A549 (cell line): Measurements from ENCODE around the gene IP6K3. TPM values are rescaled to one million over a fixed set of nuclear protein-coding genes. Genes with fewer than 3 reads are reported as not detected.

Source experiments
- ATAC-seq, 2 experiments: fragments of 200-7000 bp in 1 of 2; fragments of >200 bp in 1 of 2; cut with Nextera tagmentation in 1 of 2; cut with Tn5 transposase in 1 of 2; 3 replicates each; pipeline versions ENCODE4 v1.8.0 to v1.9.1; 2018 to 2020; ENCODE audit warnings: mild to moderate bottlenecking in 1 of 2, moderate library complexity in 1 of 2
- CTCF ChIA-PET: fragments of 300-600 bp; sonication (Branson Sonifier 250); formaldehyde crosslinking; extraction: SDS; loops from one replicate; lab custom pipeline; 2021; ENCODE audit warnings: antibody characterized with exemption, inconsistent platforms; lab: Yijun Ruan, JAX
- POLR2A ChIA-PET: fragments of 350-600 bp; formaldehyde crosslinking; extraction: SDS; loops from one replicate; lab custom pipeline; 2021; ENCODE audit warnings: antibody characterized with exemption, inconsistent platforms; lab: Yijun Ruan, JAX
- DNase-seq, 2 experiments: peaks; one replicate each; pipeline versions ENCODE4 v3.0.0 to v3.0.0-alpha.2; 2011 to 2016; ENCODE audit warnings: low read depth in 1 of 2, low spot score in 1 of 2
- FAIRE-seq: peaks from 2 replicates; lab custom pipeline; 2011; peaks lifted over from hg19 to GRCh38; lab: Jason Lieb, UNC
- H3K27ac ChIP-seq, 2 experiments: fragments of >200 bp; sonication (Bioruptor Twin); formaldehyde crosslinking; 3 replicates each; pipeline ENCODE4 v1.5.1; 2016 to 2017
- H3K4me1 ChIP-seq: fragments of >200 bp; sonication (Bioruptor Twin); formaldehyde crosslinking; 3 replicates; pipeline ENCODE4 v1.6.1; 2016
- H3K4me2 ChIP-seq: fragments of >200 bp; sonication (Bioruptor Twin); formaldehyde crosslinking; 3 replicates; pipeline ENCODE4 v1.6.1; 2016
- H3K4me3 ChIP-seq: fragments of >200 bp; sonication (Bioruptor Twin); formaldehyde crosslinking; 3 replicates; pipeline ENCODE4 v1.5.1; 2016
- H3K9me3 ChIP-seq: fragments of >200 bp; sonication (Bioruptor Twin); formaldehyde crosslinking; 3 replicates; pipeline ENCODE4 v1.6.1; 2016
- BCL3 ChIP-seq: fragments of >200 bp; sonication (Bioruptor Twin); formaldehyde crosslinking; IDR thresholded peaks from 3 replicates; pipeline ENCODE4 v1.6.1; 2016
- CBX2 ChIP-seq: fragments of 200-600 bp; sonication (generic); IDR thresholded peaks from 2 replicates; pipeline ENCODE4 v1.6.1; 2016; ENCODE audit warnings: low read depth, mild to moderate bottlenecking, borderline replicate concordance
- CBX8 ChIP-seq: fragments of 200-600 bp; sonication (generic); IDR thresholded peaks from 2 replicates; pipeline ENCODE4 v1.6.1; 2016
- CTCF ChIP-seq: fragments of >200 bp; sonication (Bioruptor Twin); formaldehyde crosslinking; IDR thresholded peaks from 3 replicates; pipeline ENCODE4 v1.5.1; 2016
- E2F6 ChIP-seq: IDR thresholded peaks from 2 replicates; pipeline ENCODE4 v1.6.1; 2012; ENCODE audit warnings: low read depth, borderline replicate concordance
- EHF ChIP-seq: fragments of 250-450 bp; sonication (Bioruptor Pico); IDR thresholded peaks from 2 replicates; pipeline ENCODE4 v1.5.0; 2020; ENCODE audit warnings: mild to moderate bottlenecking
- ELK1 ChIP-seq: fragments of 150-350 bp; IDR thresholded peaks from 2 replicates; pipeline ENCODE4 v1.6.1; 2014; ENCODE audit warnings: low read depth, mild to moderate bottlenecking, low read length
- EP300 ChIP-seq, 2 experiments: fragments of >200 bp; sonication (Bioruptor Twin); formaldehyde crosslinking; IDR thresholded peaks; 2 replicates in 1 of 2; 3 replicates in 1 of 2; pipeline ENCODE4 v1.6.1; 2016 to 2017
- HEYL ChIP-seq: fragments of 250-450 bp; sonication (Bioruptor Pico); IDR thresholded peaks from 2 replicates; pipeline ENCODE4 v1.8.0; 2021; ENCODE audit warnings: mild to moderate bottlenecking, moderate library complexity
- HOXA7 ChIP-seq: fragments of 250-450 bp; sonication (Bioruptor Pico); IDR thresholded peaks from 2 replicates; pipeline ENCODE4 v1.5.0; 2020; ENCODE audit warnings: mild to moderate bottlenecking, moderate library complexity
- HOXB13 ChIP-seq: fragments of 250-450 bp; sonication (Bioruptor Pico); IDR thresholded peaks from 2 replicates; pipeline ENCODE4 v1.5.0; 2020; ENCODE audit warnings: low read depth, mild to moderate bottlenecking, moderate library complexity
- JUNB ChIP-seq: fragments of >200 bp; sonication (Bioruptor Twin); formaldehyde crosslinking; IDR thresholded peaks from 2 replicates; pipeline ENCODE4 v1.6.1; 2016
- KDM5A ChIP-seq: fragments of 200-600 bp; sonication (generic); IDR thresholded peaks from 2 replicates; pipeline ENCODE4 v1.6.1; 2016; ENCODE audit warnings: antibody characterized with exemption, mild to moderate bottlenecking
- MAFK ChIP-seq: fragments of 450-650 bp; IDR thresholded peaks from 2 replicates; pipeline ENCODE4 v1.6.1; 2014; ENCODE audit not compliant: partially characterized antibody
- MYC ChIP-seq: IDR thresholded peaks from 2 replicates; pipeline ENCODE4 v1.6.1; 2012; ENCODE audit warnings: mild to moderate bottlenecking, inconsistent platforms, low read length, improper control_type of control experiment, borderline replicate concordance
- NFE2L2 ChIP-seq: fragments of 150-350 bp; conservative IDR thresholded peaks from 2 replicates; pipeline ENCODE4 v1.6.1; 2014; ENCODE audit warnings: low read length
- PBX3 ChIP-seq: IDR thresholded peaks from 2 replicates; pipeline ENCODE4 v1.6.1; 2012
- PHF8 ChIP-seq: fragments of 200-600 bp; sonication (generic); IDR thresholded peaks from 2 replicates; pipeline ENCODE4 v1.6.1; 2016; ENCODE audit warnings: low read depth, mild to moderate bottlenecking, antibody characterized with exemption, moderate library complexity, borderline replicate concordance
- POLR2A ChIP-seq: IDR thresholded peaks from 2 replicates; pipeline ENCODE4 v1.6.1; 2012; ENCODE audit warnings: mild to moderate bottlenecking, low read length
- POLR2AphosphoS2 ChIP-seq: conservative IDR thresholded peaks from 2 replicates; pipeline ENCODE4 v1.6.1; 2012; ENCODE audit warnings: low read length, improper control_type of control experiment, inconsistent platforms
- RAD21 ChIP-seq, 2 experiments: fragments of >200 bp in 1 of 2; sonication (Bioruptor Twin) in 1 of 2; formaldehyde crosslinking in 1 of 2; IDR thresholded peaks in 1 of 2; conservative IDR thresholded peaks in 1 of 2; 2 replicates in 1 of 2; 3 replicates in 1 of 2; pipeline ENCODE4 v1.6.1; 2012 to 2018; ENCODE audit warnings: inconsistent platforms in 1 of 2
- RFX5 ChIP-seq: fragments of 450-650 bp; IDR thresholded peaks from 2 replicates; pipeline ENCODE4 v1.7.1; 2014; ENCODE audit warnings: antibody characterized with exemption, mild to moderate bottlenecking, moderate library complexity
- SMC3 ChIP-seq: fragments of >200 bp; sonication (Bioruptor Twin); formaldehyde crosslinking; IDR thresholded peaks from 3 replicates; pipeline ENCODE4 v1.6.1; 2018; ENCODE audit warnings: inconsistent platforms
- USF2 ChIP-seq: fragments of 450-650 bp; IDR thresholded peaks from 2 replicates; pipeline ENCODE4 v1.6.1; 2014; ENCODE audit warnings: antibody characterized with exemption
- ZC3H11A ChIP-seq: fragments of 450-650 bp; IDR thresholded peaks from 2 replicates; pipeline ENCODE4 v1.6.1; 2014; ENCODE audit warnings: antibody characterized with exemption, mild to moderate bottlenecking
- ZSCAN20 ChIP-seq: fragments of 250-450 bp; sonication (Bioruptor Pico); IDR thresholded peaks from 2 replicates; pipeline ENCODE4 v1.8.0; 2022; ENCODE audit warnings: mild to moderate bottlenecking, moderate library complexity
- WGBS: methylation state at CpG from one replicate; pipeline ENCODE4 v1.1.6; 2017; ENCODE audit errors: missing lambda C conversion rate; 5-methylcytosine and 5-hydroxymethylcytosine counted together
- polyA plus RNA-seq, 4 experiments: library from polyadenylated mRNA; depleted of rRNA in 3 of 4; stranded (reverse); fragments of >200 nt; fragmentation: RNase III in 1 of 4; extraction: RNeasy Plus Mini Kit Qiagen cat#74134 plus additional on column Dnase treatment in 1 of 4; gene quantifications; 2 replicates in 3 of 4; 3 replicates in 1 of 4; pipeline ENCODE4 v1.2.3, GENCODE V29; 2011 to 2017

IP6K3 gene
- polyA plus RNA-seq, 2 of the 4 experiments (the other 2 are of a cell fraction) = 0.03 to 0.12 TPM

- TF ChIP-seq RAD21 (conservative IDR thresholded peaks at IDR 0.05 in 1 of 2, IDR thresholded peaks at IDR 0.05 in 1 of 2) = peak; percentile 67 to 87
- TF ChIP-seq CTCF = peak; percentile 85
These were observed 24.7 kb upstream of the IP6K3 start (continued) for GRCh38 chr6:33771146-33772081.

- DNase-seq = no peak
- no peak for TF ChIP-seq RFX5
- TF ChIP-seq SMC3 = no peak
- no peak for TF ChIP-seq EHF (CRISPR knock-in tag)
- no peak for TF ChIP-seq HOXA7
- no peak for TF ChIP-seq MAFK
- TF ChIP-seq CBX2 = no peak
- no peak for TF ChIP-seq KDM5A
- TF ChIP-seq MYC = no peak
- no peak for TF ChIP-seq ZC3H11A
- no peak for TF ChIP-seq CBX8
- no peak; the same call in 1 of the 2 replicates for TF ChIP-seq POLR2AphosphoS2
- no peak for TF ChIP-seq PHF8
- no peak for TF ChIP-seq ZSCAN20
- TF ChIP-seq, all 56 proteins: peak for 0
- WGBS = 71% methylated on average over 1 of the region's 3 CpGs
- POLR2A ChIA-PET = interaction anchor here (1.1 kb wide), 1 partner anchor 59 kb away, joined by 3 read pairs; the partner anchor contains the start of gene UQCC2
- Histone ChIP-seq H3K27ac (peak overlapping the region in 1 of 2 experiments; percentile 72; a peak in 3 of 6 replicates), H3K4me3 (no peak overlapping the region), H3K4me1 (peaks cover 22% of the 10 kb centered on the region), H3K4me2 (no peak overlapping the region), H3K9me3 (no peaks in the 10 kb centered on the region)
- FAIRE-seq (no peak), ATAC-seq (no peak)
- CTCF ChIA-PET = interaction anchor here (0.6 to 9.9 kb wide), 57 partner anchors 9 to 391 kb away, joined by 3 to 123 read pairs (median 4); partner anchors contain the start of genes GRM4, IP6K3, ITPR3 and LEMD2
These were observed 24.1 kb upstream of the IP6K3 start for GRCh38 chr6:33770833-33771145.

GRCh38 chr6:33770124-33770832 is 23.6 kb upstream of the IP6K3 start:
- Histone ChIP-seq H3K9me3 (no peaks in the 10 kb centered on the region), H3K4me3 (no peak overlapping the region), H3K4me2 (no peak overlapping the region), H3K4me1 (peaks cover 22% of the 10 kb centered on the region), H3K27ac (peak overlapping the region in 1 of 2 experiments; percentile 72; a peak in 3 of 6 replicates)
- WGBS = 82% methylated on average over 12 of the region's 14 CpGs
- no peak for ATAC-seq
- FAIRE-seq = no peak
- DNase-seq = no peak
- POLR2A ChIA-PET = no interaction called here
- CTCF ChIA-PET = interaction anchor here (0.7 to 9.9 kb wide), 29 partner anchors 8 to 384 kb away, joined by 3 to 123 read pairs (median 6); partner anchors contain the start of genes GRM4, IP6K3, LEMD2 and UQCC2
- no peak for TF ChIP-seq E2F6
- TF ChIP-seq JUNB = no peak
- no peak for TF ChIP-seq PBX3
- no peak for TF ChIP-seq HOXA7
- TF ChIP-seq MYC = no peak
- no peak for TF ChIP-seq EP300 (IDR thresholded peaks at IDR 0.05)
- no peak for TF ChIP-seq ELK1
- no peak for TF ChIP-seq BCL3
- no peak for TF ChIP-seq USF2
- no peak for TF ChIP-seq HEYL (CRISPR knock-in tag)
- TF ChIP-seq POLR2AphosphoS2 = no peak; the same call in 1 of the 2 replicates
- TF ChIP-seq RFX5 = no peak
- no peak for TF ChIP-seq HOXB13 (CRISPR knock-in tag)
- TF ChIP-seq NFE2L2 = no peak
- no peak for TF ChIP-seq CBX8
- no peak for TF ChIP-seq POLR2A
